Measurements from ENCODE around the gene IFNL1.
"Not testable (repeated sequence)": the region's sequence is repeated elsewhere in the genome, so short reads cannot be mapped to it uniquely, and the experiment has no call there.

IFNL1 gene

DNA sequence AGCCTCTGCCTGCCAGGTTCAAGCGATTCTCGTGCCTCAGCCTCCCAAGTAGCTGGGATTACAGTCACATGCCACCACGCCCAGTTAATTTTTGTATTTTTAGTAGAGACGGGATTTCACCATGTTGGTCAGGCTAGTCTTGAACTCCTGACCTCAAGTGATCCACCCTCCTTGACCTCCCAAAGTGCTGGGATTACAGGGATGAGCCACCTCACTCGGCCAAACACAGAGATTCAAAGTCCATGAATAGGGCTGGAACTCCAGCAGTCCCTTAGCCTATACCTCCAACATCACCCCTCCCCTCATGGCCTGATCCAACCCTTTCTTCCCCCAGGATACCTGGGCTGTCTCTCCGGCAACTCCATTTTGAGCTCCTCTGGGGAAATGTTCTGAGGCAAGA lies 36.5 kb downstream of the IFNL1 start:
- not testable (repeated sequence) for DNase-seq

DNA sequence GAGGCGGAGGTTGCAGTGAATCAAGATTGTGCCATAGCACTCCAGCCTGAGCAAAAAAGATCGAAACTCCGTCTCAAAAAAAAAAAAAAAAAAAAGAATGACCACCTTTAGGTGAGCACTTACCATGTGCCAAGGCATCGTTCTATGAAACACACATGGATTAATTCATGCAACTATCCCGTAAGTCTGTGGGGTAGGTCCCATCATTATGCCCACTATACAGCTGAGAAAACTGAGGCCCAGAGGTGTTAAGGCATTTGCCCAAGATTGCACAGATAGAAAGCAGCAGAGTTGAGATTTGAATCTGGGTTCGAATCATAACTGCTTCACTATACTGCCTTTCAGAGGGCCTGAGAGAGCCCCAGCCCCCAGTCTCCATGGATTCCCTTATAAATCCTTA lies 37.3 kb downstream of the IFNL1 start:
- no peak for DNase-seq

DNA sequence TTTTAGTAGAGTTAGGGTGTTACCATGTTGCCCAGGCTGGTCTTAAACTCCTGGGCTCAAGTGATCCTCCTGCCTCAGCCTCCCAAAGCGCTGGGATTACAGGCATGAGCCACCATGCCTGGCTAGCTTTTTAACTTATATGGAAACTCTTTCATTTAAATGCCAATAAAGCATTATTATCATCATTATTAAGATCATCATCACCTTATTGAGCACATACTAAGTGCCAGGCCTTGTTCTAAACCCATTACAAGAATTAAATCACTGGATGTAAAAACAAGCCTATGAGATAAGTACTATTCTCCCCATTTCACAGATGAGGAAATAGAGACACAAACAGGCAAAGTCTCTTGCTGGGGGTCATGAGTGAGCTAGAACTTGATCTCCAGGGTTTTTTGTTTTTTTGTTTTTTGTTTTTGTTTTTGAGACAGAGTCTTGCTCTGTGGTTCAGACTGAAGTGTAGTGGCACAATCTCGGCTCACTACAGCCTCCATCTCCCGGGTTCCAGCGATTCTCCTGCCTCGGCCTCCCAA lies 38.3 kb downstream of the IFNL1 start:
- DNase-seq = no peak

DNA sequence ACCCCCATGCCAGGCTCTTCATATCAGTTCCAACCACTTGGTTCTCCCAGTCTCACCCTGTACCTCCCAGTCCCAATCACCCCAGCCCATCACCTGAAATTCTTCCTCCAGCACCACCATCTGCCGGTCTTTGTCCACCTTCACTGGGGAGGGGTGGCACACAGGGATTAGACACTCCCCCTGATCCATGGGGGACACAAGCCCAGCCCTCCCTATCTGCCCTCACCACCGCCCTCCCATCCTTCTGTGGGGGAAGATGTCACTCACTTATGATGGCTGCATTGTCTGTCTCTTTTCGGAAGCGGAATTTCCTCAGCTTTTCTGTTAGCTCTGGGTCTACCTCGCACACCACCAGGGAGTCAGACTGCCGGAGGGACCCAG lies 39.0 kb downstream of the IFNL1 start:
- no peak for DNase-seq

DNA sequence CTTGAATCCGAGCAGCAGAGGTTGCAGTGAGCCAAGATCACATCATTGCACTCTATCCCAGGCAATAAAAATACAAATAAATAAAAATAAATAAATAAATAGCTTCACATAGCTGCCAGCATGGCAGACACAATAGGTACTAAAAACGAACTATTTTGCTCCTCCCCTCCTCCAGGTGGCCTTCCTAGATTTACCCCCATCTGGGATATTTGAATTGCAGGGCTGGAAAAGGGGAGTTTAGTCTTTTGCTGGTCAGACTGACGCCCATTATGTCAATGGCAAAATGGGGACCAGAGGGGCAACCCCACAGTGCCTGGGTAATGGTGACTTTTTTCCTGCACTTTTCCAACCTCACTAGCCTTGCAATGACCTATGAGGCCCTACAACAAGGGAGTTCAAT lies 40.3 kb downstream of the IFNL1 start:
- DNase-seq = no peak

DNA sequence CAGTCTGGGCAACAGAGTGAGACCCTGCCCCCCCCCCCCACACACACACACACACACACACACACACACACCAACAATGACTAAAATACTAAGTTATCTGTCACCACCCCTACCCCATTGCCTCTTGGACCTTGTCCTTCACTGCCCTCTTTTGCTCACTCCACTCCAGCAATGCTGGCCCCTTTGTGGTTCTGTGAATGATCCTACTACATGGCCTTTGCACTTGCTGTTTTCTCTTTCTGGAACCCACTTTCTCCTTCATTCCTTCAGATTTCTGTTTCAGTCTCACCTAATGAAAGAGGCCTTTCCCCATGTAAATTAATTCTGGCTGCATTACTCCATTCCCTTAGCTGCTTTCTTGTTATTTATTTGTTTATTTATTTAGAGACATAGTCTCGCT lies 43.5 kb downstream of the IFNL1 start:
- DNase-seq = no peak

DNA sequence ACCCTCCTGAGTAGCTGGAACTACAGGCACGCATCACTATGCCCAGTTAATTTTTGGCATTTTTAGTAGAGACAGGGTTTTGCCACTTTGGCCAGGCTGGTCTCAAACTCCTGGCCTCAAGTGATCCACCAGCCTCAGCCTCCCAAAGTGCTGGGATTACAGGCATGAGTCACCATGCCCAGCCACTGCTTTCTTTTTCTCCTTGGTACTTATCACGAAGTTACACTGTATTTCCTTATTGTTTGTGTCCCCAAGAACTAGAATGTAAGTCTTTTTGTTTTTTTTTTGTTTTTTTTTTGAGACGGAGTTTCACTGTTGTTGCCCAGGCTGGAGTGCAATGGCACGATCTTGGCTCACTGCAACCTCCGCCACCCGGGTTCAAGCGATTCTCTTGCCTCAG lies 43.9 kb downstream of the IFNL1 start:
- DNase-seq = not testable (repeated sequence)

DNA sequence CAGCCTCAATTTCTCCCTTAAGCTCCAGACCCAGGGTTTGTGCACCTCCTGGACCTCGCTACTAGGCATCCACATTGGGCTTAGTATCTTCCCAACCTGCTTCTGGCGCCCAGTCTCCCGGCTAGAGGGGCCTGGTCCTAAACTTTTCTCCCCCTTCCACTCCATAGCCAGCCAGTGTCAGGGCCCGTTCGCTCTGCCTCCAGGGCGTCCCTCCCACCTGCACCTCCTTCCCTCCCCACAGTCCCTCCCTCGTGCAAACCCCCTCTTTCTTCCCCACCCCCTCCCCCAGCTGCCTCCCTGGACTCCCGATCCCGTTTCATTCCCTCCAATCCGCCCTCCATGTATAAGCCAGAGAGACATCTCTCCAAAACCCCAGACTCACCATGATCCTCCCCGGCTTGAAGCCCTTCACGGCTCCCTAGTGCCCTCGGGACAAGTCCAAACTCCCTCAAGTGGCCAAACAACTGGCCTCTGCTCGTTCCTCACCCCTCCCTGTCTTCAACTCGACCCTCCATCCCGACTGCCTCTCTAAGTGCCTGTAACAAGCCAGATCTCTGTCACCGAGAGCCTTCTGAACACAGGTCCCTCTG lies 45.0 kb downstream of the IFNL1 start:
- no peak for DNase-seq

DNA sequence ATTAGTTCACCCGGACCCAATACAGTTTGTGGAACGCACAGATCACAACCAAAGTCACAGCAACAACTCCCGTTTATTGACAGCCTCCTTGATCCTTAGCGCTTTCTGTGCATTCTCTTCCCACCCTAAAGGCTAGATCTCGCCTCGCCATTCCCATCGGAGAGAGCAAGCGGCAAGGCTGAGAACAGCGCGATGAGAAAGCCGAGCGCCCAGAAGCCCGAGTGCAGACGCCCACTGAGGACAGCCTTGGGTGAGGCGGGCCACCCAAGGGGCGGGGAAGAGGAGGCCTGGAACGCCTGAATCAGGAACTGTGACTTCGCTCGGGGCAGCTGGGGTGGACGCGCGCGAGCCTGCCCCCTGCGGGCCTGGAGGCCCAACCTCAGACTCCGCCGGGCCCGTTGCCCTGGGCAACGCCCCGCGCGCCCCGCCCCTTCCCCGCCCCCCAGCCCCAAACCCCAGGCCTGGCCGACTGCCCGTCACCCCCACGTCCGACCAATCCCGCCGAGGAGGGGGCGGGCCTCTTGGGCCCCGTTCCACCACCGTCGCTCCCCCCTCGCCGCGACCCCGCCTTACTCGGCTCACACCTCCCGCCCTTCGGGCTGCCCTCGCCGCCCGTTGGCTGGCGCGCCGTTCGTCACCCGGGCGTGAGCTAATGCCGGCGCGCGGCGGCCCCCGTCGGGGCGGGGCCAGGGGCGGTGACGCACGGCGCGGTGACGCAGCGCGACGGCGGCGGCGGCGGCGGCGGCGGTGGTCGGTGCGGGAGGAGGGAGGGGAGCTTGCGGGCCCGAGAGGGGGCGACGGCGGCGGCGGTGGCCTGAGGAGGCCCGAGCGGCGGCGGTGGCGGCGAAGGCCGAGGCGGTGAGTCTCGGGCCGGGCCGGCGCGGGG lies 45.8 kb downstream of the IFNL1 start, which contains the start of gene SAMD4B:
SAMD4B (plus strand) TSS at position 703 of the 886 bp plus-strand sequence. CDS start 14,473 bp downstream, outside the sequence.
- peak; percentile 97 to 100 (median 98) for DNase-seq

DNA sequence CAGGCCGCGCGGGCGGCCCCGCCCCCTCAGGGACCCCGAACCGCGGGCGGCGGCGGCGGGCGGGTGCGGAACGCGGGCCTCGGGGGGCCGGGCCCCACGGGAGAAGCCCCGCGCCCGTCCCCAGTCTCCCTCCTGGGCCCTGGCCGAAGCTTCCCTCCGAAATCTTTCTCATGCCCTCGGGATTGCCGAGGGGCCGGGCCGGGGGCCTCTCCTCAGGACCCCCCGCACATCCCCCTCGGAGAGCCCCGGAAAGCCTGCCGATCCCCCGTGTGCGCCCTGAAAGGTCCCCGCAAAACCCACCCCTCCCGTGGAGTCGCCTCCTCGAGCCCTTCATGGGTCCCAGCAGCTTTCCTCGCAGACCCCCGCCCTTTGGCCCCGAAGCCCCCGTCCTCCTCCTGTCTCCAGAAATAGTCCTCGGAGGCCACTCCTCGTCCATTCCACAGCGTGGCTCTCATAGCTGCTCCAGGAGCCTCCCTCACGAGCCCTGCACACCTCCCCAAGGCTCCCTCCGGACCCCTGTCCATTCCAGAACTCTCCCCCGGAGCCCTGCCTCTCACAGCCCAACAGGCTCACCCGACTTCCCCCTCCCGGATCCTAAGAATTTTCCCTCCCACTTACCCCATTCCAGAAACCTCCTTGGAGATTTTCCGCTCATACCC lies 46.6 kb downstream of the IFNL1 start:
- DNase-seq = no peak

DNA sequence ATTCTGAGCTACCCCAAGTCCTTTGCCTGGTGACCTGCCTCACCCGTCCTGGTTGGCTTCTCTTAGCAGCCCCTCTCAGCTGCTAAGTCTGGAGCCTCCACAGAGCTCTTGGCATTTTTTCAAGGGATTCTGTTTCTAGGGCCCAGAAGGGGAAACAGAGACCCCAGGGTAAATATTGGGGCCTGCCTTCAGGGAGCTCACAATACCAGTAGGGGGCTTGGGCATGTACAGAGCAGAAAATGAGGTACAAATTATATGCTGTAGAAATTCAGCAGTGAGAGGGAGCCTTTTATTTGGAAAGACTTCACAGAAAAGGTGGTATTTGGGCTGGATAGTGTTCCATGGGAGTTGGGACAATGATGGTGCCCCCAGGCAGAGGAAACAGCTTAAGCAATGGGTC lies 49.7 kb downstream of the IFNL1 start:
- no peak for DNase-seq

DNA sequence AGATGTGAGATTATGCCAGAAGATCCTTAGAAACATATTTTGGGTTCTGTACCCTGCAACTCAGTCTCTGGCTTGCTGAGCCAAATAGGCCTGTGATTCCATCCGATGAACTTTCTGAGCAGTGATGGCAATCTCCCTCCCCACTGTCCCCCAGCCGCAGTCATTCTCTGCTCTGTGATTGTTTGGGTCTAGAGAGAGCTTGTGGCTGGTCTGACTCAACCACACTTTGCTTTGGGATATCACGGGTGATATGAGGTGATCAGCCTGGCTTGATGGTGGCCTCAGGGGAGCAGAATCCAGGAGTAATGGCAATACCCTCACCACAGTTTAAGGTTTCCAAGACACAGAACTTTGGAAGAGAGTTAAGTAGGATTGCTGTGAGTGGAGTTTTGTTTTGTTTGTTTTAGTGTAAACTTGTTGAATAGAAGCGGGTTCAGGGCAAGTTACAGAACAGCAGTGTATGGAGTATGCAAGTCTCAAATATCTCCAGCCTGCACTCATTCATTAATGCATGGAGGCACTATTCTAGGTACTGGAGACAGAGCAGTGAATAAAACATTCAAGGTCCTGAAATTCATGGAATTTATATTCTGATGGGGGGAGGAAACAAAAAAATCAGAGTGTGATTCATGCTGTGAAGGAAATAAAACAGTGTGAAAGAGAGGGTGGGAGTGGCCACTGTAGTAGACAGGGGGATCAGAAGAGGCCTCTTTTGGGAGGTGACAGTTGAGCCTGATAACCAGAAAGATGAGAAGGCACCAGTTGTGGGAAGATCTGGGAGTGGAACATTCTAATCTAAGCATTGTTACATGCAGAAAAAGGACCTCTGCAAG lies 51.3 kb downstream of the IFNL1 start:
- DNase-seq = no peak

Measured in activated CD4-positive, CD25-positive, alpha-beta regulatory T cell (primary cell).